Epithelial cell of proximal tubule (primary cell): ENCODE data around the gene RGS14. TPM values are rescaled to one million over a fixed set of nuclear protein-coding genes. Genes with fewer than 3 reads are reported as not detected.

ENCODE experiments used
- DNase-seq: peaks from one replicate; pipeline ENCODE4 v3.0.0-alpha.2; 2011; ENCODE audit warnings: low read depth
- H3K4me3 ChIP-seq: 2 replicates; pipeline ENCODE4 v1.5.1; 2011; ENCODE audit warnings: low read depth, mild to moderate bottlenecking, low read length
- CTCF ChIP-seq: conservative IDR thresholded peaks from 2 replicates; pipeline ENCODE4 v1.5.1; 2012; ENCODE audit warnings: low read depth, mild to moderate bottlenecking, low read length
- total RNA-seq: library from RNA; depleted of rRNA; stranded (reverse); fragments of >200 nt; gene quantifications from 2 replicates; pipeline ENCODE4 v1.2.3, GENCODE V29; 2015

The RGS14 gene
- total RNA-seq, 1 donor from 2014 or later, result 19.6 TPM

GRCh38 chr5:177393206-177393765 lies 35.6 kb downstream of the RGS14 start:
- no peak for DNase-seq
- TF ChIP-seq CTCF, result no peak
- H3K4me3 ChIP-seq, result no peak overlapping the region

GRCh38 chr5:177393990-177394389 lies 36.3 kb downstream of the RGS14 start:
- TF ChIP-seq CTCF, result no peak
- H3K4me3 ChIP-seq, result no peak overlapping the region
- DNase-seq, result no peak

- no peak for DNase-seq
- no peak overlapping the region for H3K4me3 ChIP-seq
- TF ChIP-seq CTCF, result no peak
Measured at GRCh38 chr5:177396078-177396477, 38.4 kb downstream of the RGS14 start.

GRCh38 chr5:177396807-177397206 lies 39.1 kb downstream of the RGS14 start:
- no peak for TF ChIP-seq CTCF
- no peak for DNase-seq

GRCh38 chr5:177397875-177398390 lies 40.2 kb downstream of the RGS14 start:
- no peak for DNase-seq
- H3K4me3 ChIP-seq, result no peak overlapping the region
- no peak for TF ChIP-seq CTCF

More at GRCh38 chr5:177396807-177397206, 39.1 kb downstream of the RGS14 start:
- H3K4me3 ChIP-seq, result no peak overlapping the region

- no peak for TF ChIP-seq CTCF
- H3K4me3 ChIP-seq, result no peak within 1 kb of the TSS
- no peak for DNase-seq
Measured at GRCh38 chr5:177399997-177400868, 42.5 kb downstream of the RGS14 start, which contains the start of gene PFN3. TSS of gene PFN3 (minus strand) at chr5:177400661. CDS start at chr5:177400576, 85 bp downstream.
